Spleen (tissue), 11 donors: Measurements from ENCODE around the gene STK11IP. TPM values are rescaled to one million over a fixed set of nuclear protein-coding genes. Genes with fewer than 3 reads are reported as not detected.

Experiments used
- DNase-seq: peaks from one replicate; pipeline ENCODE4 v3.0.0-alpha.2; 2020
- H3K27ac ChIP-seq, 8 donors: fragments of 200-600 bp; sonication (generic) in 7 of 8; 1 replicate in 4 of 8; 2 replicates in 4 of 8; pipeline versions ENCODE4 v1.5.0 to v1.8.0; 2016 to 2021; ENCODE audit warnings: inconsistent platforms in 4 of 8, mild to moderate bottlenecking in 4 of 8, moderate library complexity in 1 of 8
- H3K27me3 ChIP-seq, 7 donors: fragments of 200-600 bp; sonication (generic) in 6 of 7; replicated peaks in 1 of 7; 1 replicate in 4 of 7; 2 replicates in 3 of 7; pipeline versions ENCODE4 v1.5.0 to v1.8.0; 2016 to 2021; ENCODE audit warnings: inconsistent platforms in 3 of 7, mild to moderate bottlenecking in 1 of 7
- H3K36me3 ChIP-seq, 6 donors: fragments of 200-600 bp; sonication (generic) in 5 of 6; 1 replicate in 4 of 6; 2 replicates in 2 of 6; pipeline versions ENCODE4 v1.5.0 to v1.8.0; 2016 to 2021; ENCODE audit warnings: inconsistent platforms in 2 of 6
- H3K4me1 ChIP-seq, 6 donors: fragments of 200-600 bp; sonication (generic) in 5 of 6; 1 replicate in 3 of 6; 2 replicates in 3 of 6; pipeline versions ENCODE4 v1.5.0 to v1.8.0; 2016 to 2021; ENCODE audit warnings: inconsistent platforms in 3 of 6
- H3K4me3 ChIP-seq, 8 donors: fragments of 200-600 bp; sonication (generic) in 7 of 8; 1 replicate in 4 of 8; 2 replicates in 4 of 8; pipeline versions ENCODE4 v1.5.0 to v1.8.0; 2016 to 2021; ENCODE audit warnings: inconsistent platforms in 4 of 8, mild to moderate bottlenecking in 4 of 8, moderate library complexity in 2 of 8
- H3K9me3 ChIP-seq, 8 donors: fragments of 200-600 bp; sonication (generic) in 7 of 8; 1 replicate in 4 of 8; 2 replicates in 4 of 8; pipeline versions ENCODE4 v1.5.0 to v1.8.0; 2016 to 2021; ENCODE audit warnings: inconsistent platforms in 4 of 8
- POLR2A ChIP-seq, 3 donors: fragments of 450-650 bp; IDR thresholded peaks; one replicate each; pipeline ENCODE4 v1.5.1; 2017; ENCODE audit warnings: antibody characterized with exemption in 3 of 3, mild to moderate bottlenecking in 1 of 3
- POLR2AphosphoS5 ChIP-seq, 3 donors: sonication (generic); formaldehyde crosslinking; IDR thresholded peaks; one replicate each; pipeline ENCODE4 v1.5.1; 2017; ENCODE audit warnings: antibody characterized with exemption in 3 of 3
- WGBS, 5 donors: extraction: QIAGEN DNeasy Blood & Tissue Kit in 3 of 5; methylation state at CpG; one replicate each; pipeline versions ENCODE4 v1.1.5 to v1.1.7; 2013 to 2018; 5-methylcytosine and 5-hydroxymethylcytosine counted together
- intact Hi-C: fragments of 100-400 bp; cut with DNase I; formaldehyde crosslinking; loops from one replicate; pipeline ENCODE4 v1.15.0; 2023; ENCODE audit warnings: low total_unique reads
- polyA plus RNA-seq, 3 donors: library from polyadenylated mRNA; stranded (reverse); fragments of 200-250 nt; gene quantifications; one replicate each; pipeline ENCODE4 v1.2.1, GENCODE V29; 2013
- total RNA-seq, 7 donors: library from RNA; depleted of rRNA in 3 of 7; stranded (reverse); fragments of >200 nt in 3 of 7; fragmentation: NEBNext Ultra II Directional in 4 of 7; extraction: Animal tissue kit (Norgen Biotek cat#: 25700) in 4 of 7; gene quantifications; one replicate each; pipeline versions ENCODE4 v1.1.0 to v1.2.1, GENCODE V29; 2016 to 2021
- TF ChIP-seq, protein P1 (sequence below), 11 experiments: fragments of 200-600 bp in 7 of 11; fragments of 450-650 bp in 4 of 11; sonication (generic) in 4 of 11; IDR thresholded peaks in 8 of 11; conservative IDR thresholded peaks in 3 of 11; 1 replicate in 7 of 11; 2 replicates in 4 of 11; pipeline versions ENCODE4 v1.4.0 to v1.8.0; 2016 to 2021; ENCODE audit warnings: antibody characterized with exemption in 11 of 11, inconsistent platforms in 4 of 11, mild to moderate bottlenecking in 1 of 11
- donor health status: healthy with polysubstance abuse.
- donor health status: DM: no; HTN: no; CAD: no; lungs with moderate emphysema.
- donor health status: DM: no; HTN: no; CAD: no.
- donor health status: Bipolar disorder and iron deficiency.
- donor health status: healthy.
- donor health status: DM: no; HTN: no; CAD: no.
- donor health status: DM: yes; HTN: yes; CAD: no.

STK11IP gene
- total and polyA plus RNA-seq, 10 donors, result 15.8 to 57.0 (median 36.5) TPM

DNA sequence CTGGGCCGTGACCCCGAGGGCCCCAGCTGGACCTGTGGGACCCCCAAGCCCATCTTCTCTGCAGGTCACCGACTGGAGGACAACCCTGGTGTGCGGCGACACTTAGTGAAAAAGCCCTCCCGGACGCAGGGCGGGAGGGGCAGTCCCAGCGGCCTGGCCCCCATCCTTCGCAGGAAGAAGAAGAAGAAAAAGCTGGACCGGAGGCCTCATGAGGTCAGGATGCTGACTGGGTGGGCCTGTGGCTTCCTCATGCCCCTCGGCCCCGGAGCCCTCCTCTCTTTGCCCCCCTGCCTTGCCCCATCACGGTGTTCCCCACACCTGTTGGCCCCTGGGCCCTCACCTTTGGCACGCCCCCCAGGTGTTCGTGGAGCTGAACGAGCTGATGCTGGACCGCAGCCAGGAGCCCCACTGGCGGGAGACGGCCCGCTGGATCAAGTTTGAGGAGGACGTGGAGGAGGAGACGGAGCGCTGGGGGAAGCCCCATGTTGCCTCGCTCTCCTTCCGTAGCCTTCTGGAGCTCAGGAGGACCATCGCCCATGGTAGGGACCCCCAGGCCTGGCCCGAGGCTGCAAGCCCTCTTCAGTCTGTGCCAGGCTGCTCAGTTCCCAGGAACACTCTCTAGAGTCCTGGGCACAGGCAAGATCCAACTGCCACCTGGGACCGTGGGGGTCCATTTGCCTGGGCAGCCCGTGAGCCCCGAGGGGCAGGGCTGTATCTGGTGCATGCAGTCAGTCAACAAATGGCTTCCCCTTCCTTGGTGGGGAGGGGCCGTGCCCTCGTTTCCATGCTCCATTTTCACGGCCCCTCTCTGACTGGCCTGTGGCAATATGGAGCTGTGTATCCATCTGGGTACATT is 34.5 kb downstream of the STK11IP start:
- Histone ChIP-seq H3K4me1 (peaks cover 0 to 17% (median 9%) of the 10 kb centered on the region in 6 donors), H3K4me3 (no peak overlapping the region), H3K27ac (no peak overlapping the region), H3K9me3 (no peaks in the 10 kb centered on the region), H3K27me3 (peaks cover 0 to 81% (median 28%) of the 10 kb centered on the region in 7 donors), H3K36me3 (no peaks in the 10 kb centered on the region)
- WGBS, 5 donors, result 84 to 90% (median 85%) methylated on average over 18 to 34 of the region's 34 CpGs
- no peak for DNase-seq
- intact Hi-C loops, result no loop called here
- TF ChIP-seq POLR2AphosphoS5 (IDR thresholded peaks at IDR 0.05), result no peak
- TF ChIP-seq, protein P1, sequence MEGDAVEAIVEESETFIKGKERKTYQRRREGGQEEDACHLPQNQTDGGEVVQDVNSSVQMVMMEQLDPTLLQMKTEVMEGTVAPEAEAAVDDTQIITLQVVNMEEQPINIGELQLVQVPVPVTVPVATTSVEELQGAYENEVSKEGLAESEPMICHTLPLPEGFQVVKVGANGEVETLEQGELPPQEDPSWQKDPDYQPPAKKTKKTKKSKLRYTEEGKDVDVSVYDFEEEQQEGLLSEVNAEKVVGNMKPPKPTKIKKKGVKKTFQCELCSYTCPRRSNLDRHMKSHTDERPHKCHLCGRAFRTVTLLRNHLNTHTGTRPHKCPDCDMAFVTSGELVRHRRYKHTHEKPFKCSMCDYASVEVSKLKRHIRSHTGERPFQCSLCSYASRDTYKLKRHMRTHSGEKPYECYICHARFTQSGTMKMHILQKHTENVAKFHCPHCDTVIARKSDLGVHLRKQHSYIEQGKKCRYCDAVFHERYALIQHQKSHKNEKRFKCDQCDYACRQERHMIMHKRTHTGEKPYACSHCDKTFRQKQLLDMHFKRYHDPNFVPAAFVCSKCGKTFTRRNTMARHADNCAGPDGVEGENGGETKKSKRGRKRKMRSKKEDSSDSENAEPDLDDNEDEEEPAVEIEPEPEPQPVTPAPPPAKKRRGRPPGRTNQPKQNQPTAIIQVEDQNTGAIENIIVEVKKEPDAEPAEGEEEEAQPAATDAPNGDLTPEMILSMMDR (IDR thresholded peaks at IDR 0.05 in 8 of 11, conservative IDR thresholded peaks at IDR 0.05 in 3 of 11), result no peak
- TF ChIP-seq POLR2A (IDR thresholded peaks at IDR 0.05), result no peak

DNA sequence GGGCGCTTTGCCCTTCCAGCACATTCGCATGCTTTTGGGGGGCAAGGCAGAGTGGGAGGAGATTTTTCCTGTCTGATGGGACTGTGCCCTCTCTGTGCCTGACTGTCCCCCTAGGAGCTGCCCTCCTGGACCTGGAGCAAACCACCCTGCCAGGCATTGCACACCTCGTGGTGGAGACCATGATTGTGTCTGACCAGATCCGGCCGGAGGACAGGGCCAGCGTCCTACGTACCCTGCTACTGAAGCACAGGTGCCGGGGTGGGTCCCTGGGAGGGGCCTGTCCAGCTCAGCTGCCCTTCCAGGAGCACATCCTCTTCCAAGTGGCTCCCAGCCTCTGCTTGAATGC is 35.1 kb downstream of the STK11IP start:
- Histone ChIP-seq H3K9me3 (no peaks in the 10 kb centered on the region), H3K36me3 (no peaks in the 10 kb centered on the region), H3K27me3 (peaks cover 0 to 79% (median 24%) of the 10 kb centered on the region in 7 donors), H3K4me1 (peaks cover 0 to 14% (median 6%) of the 10 kb centered on the region in 6 donors), H3K4me3 (no peak overlapping the region), H3K27ac (no peak overlapping the region)
- intact Hi-C loops, result no loop called here
- peak; percentile 74 for DNase-seq
- TF ChIP-seq, protein P1 (IDR thresholded peaks at IDR 0.05 in 8 of 11, conservative IDR thresholded peaks at IDR 0.05 in 3 of 11), result no peak
- no peak for TF ChIP-seq POLR2AphosphoS5 (IDR thresholded peaks at IDR 0.05)
- no peak for TF ChIP-seq POLR2A (IDR thresholded peaks at IDR 0.05)
- WGBS, 5 donors, result 74 to 98% (median 89%) methylated on average over 8 of the region's 8 CpGs

DNA sequence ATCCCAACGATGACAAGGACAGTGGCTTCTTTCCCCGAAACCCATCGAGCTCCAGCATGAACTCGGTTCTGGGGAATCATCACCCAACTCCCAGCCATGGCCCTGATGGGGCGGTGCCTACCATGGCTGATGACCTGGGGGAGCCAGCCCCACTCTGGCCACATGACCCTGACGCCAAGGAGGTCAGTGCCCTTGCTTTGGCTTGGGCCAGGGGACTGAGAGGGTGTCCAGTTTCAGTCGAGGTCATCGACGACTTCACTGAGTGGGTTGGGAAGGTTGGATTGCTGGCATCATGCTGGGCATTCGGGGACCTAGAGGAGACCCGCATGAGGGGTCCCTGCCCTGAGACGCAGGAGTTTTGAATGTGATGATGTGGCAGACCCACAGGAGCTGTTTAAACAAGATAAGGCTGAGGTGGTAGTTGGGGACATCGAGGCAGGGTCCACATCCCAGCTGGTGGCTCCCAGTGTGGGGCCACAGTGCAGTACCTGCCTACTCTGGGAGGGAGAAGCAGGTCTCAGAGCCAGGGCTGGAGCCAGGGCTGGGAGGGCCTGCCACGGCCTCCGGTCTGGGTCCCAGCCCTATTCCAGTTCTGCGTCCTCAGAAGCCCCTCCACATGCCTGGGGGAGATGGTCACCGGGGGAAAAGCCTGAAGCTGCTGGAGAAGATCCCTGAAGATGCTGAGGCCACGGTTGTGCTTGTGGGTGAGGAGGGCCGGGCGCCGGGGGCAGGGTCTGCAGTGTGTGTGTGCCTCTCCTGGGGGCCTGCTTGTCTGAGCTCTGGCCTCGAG is 35.8 kb downstream of the STK11IP start:
- no peaks in the 10 kb centered on the region for H3K9me3 ChIP-seq
- no peak for TF ChIP-seq POLR2AphosphoS5 (IDR thresholded peaks at IDR 0.05)
- no peak for TF ChIP-seq POLR2A (IDR thresholded peaks at IDR 0.05)
- TF ChIP-seq, protein P1 (IDR thresholded peaks at IDR 0.05 in 8 of 11, conservative IDR thresholded peaks at IDR 0.05 in 3 of 11), result no peak
- H3K27me3 ChIP-seq, result peaks cover 0 to 79% (median 17%) of the 10 kb centered on the region in 7 donors
- H3K4me3 ChIP-seq, result no peak overlapping the region
- intact Hi-C loops, result no loop called here
- no peaks in the 10 kb centered on the region for H3K36me3 ChIP-seq
- H3K27ac ChIP-seq, result no peak overlapping the region
- WGBS, 5 donors, result 84 to 90% (median 87%) methylated on average over 20 to 22 of the region's 22 CpGs
- H3K4me1 ChIP-seq, result peaks cover 0 to 7% (median 0%) of the 10 kb centered on the region in 6 donors
- DNase-seq, result no peak
